NB4 (cell line): ENCODE data around the gene OPRL1.

Experiments used
- CTCF ChIP-seq: IDR thresholded peaks from one replicate; pipeline ENCODE4 v1.5.1; 2012; ENCODE audit warnings: low read depth, low read length
- MYC ChIP-seq: IDR thresholded peaks from 2 replicates; pipeline ENCODE4 v1.6.1; 2011; ENCODE audit warnings: low read depth, low read length
- POLR2A ChIP-seq: IDR thresholded peaks from 2 replicates; pipeline ENCODE4 v1.6.1; 2011; ENCODE audit warnings: mild to moderate bottlenecking; ENCODE audit not compliant: insufficient read length; ENCODE audit errors: extremely low read depth

DNA sequence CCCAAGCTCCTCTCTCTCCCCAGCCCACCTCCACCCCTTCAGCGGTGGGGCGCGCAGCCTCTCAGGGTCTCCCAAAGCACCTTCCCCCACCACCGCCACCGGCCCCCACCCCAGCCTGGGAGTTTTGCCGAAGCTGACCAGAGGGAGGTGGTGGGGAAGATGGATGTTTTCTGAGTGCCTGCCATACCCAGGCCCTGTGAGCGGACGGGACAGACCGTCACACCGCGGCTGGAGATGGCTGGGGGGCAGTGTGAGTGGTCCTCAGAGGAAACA, 38.2 kb upstream of the OPRL1 start:
- TF ChIP-seq MYC (no peak), CTCF (no peak), POLR2A (no peak)
